Fibroblast of gingiva (primary cell): ENCODE measurements around the gene CCDC149.

Experiments
- DNase-seq: peaks from one replicate; pipeline ENCODE4 v3.0.0-alpha.2; 2011; ENCODE audit warnings: low read depth

CCDC149 gene

GRCh38 chr4:24912252-24913118 lies at the start of gene CCDC149:
CCDC149 (minus strand) TSS chr4:24913042; CDS start chr4:24912864, 178 bp downstream.
- DNase-seq = peak; percentile 65

- DNase-seq = no peak
These were observed 45.0 kb upstream of the CCDC149 start for GRCh38 chr4:24957886-24958285.

GRCh38 chr4:24956763-24957162 lies 43.9 kb upstream of the CCDC149 start:
- DNase-seq = no peak

GRCh38 chr4:24956091-24956490 lies 43.2 kb upstream of the CCDC149 start:
- DNase-seq = no peak

GRCh38 chr4:24952667-24953066 lies 39.8 kb upstream of the CCDC149 start:
- no peak for DNase-seq

- DNase-seq = no peak
These were observed 37.1 kb upstream of the CCDC149 start for GRCh38 chr4:24949970-24950369.

- DNase-seq = no peak
These were observed 25.1 kb upstream of the CCDC149 start for GRCh38 chr4:24937917-24938281.

GRCh38 chr4:24937176-24937916 lies 24.5 kb upstream of the CCDC149 start:
- no peak for DNase-seq

GRCh38 chr4:24935856-24936255 lies 23.0 kb upstream of the CCDC149 start:
- DNase-seq = no peak

GRCh38 chr4:24934311-24934710 lies 21.5 kb upstream of the CCDC149 start:
- no peak for DNase-seq

- DNase-seq = no peak
These were observed 20.9 kb upstream of the CCDC149 start for GRCh38 chr4:24933684-24934275.

- DNase-seq = no peak
These were observed 19.8 kb upstream of the CCDC149 start for GRCh38 chr4:24932515-24933225.

GRCh38 chr4:24930151-24930550 lies 17.3 kb upstream of the CCDC149 start:
- peak; percentile 61 for DNase-seq

GRCh38 chr4:24928708-24929107 lies 15.9 kb upstream of the CCDC149 start:
- DNase-seq = no peak

GRCh38 chr4:24927049-24927448 lies 14.2 kb upstream of the CCDC149 start:
- no peak for DNase-seq

GRCh38 chr4:24924309-24924781 lies 11.5 kb upstream of the CCDC149 start:
- DNase-seq = peak; percentile 83

- no peak for DNase-seq
These were observed 10.7 kb upstream of the CCDC149 start for GRCh38 chr4:24923550-24923949.

GRCh38 chr4:24923002-24923401 lies 10.2 kb upstream of the CCDC149 start:
- no peak for DNase-seq

GRCh38 chr4:24922416-24922815 lies 9.6 kb upstream of the CCDC149 start:
- no peak for DNase-seq

GRCh38 chr4:24921491-24921890 lies 8.6 kb upstream of the CCDC149 start:
- no peak for DNase-seq

- DNase-seq = no peak
These were observed 7.2 kb upstream of the CCDC149 start for GRCh38 chr4:24920008-24920407.
